HepG2 (cell line): ENCODE results near the gene TMEM114. TPM values are rescaled to one million over a fixed set of nuclear protein-coding genes. Genes with fewer than 3 reads are reported as not detected.

ENCODE experiments used
- ATAC-seq: fragments of 200-7000 bp; cut with Tn5 transposase; 3 replicates; pipeline ENCODE4 v1.9.1; 2020; ENCODE audit warnings: mild to moderate bottlenecking, moderate library complexity
- BruUV-seq: library from RNA; stranded (reverse); fragments of 400-500 nt; replicated peaks from 2 replicates; lab custom pipeline; 2021; lab: Mats Ljungman, UMichigan
- CTCF ChIA-PET: fragments of 300-600 bp; formaldehyde crosslinking; extraction: SDS; loops from one replicate; lab custom pipeline; 2021; ENCODE audit warnings: low total read pairs, inconsistent platforms, low intra/inter-chr PET ratio; lab: Yijun Ruan, JAX
- POLR2A ChIA-PET: fragments of 350-600 bp; sonication (Branson Sonifier 250); formaldehyde crosslinking; loops from one replicate; lab custom pipeline; 2020; ENCODE audit warnings: antibody characterized with exemption, inconsistent platforms; lab: Yijun Ruan, JAX
- DNase-seq: peaks from one replicate; pipeline ENCODE4 v3.0.0-alpha.2; 2015; ENCODE audit warnings: low spot score
- FAIRE-seq: peaks from 3 replicates; lab custom pipeline; 2011; peaks lifted over from hg19 to GRCh38; lab: Jason Lieb, UNC
- H2AFZ ChIP-seq: one replicate; pipeline ENCODE4 v1.6.1; 2011; ENCODE audit warnings: low read length, inconsistent platforms
- H3K27ac ChIP-seq: fragments of 300-600 bp; 3 replicates; pipeline ENCODE4 v1.8.0; 2011; ENCODE audit warnings: mixed run types, mild to moderate bottlenecking, mixed read lengths, low read length, inconsistent platforms; ENCODE audit not compliant: insufficient read depth; ENCODE audit errors: extremely low read length
- H3K27me3 ChIP-seq, 2 experiments: fragments of 200-600 bp in 1 of 2; 2 replicates in 1 of 2; 3 replicates in 1 of 2; pipeline versions ENCODE4 v1.6.0 to v1.8.0; 2011; ENCODE audit warnings: low read length in 2 of 2, mild to moderate bottlenecking in 2 of 2, moderate library complexity in 2 of 2, inconsistent platforms in 1 of 2; ENCODE audit not compliant: insufficient read depth in 2 of 2, control insufficient read depth in 1 of 2
- H3K36me3 ChIP-seq, 2 experiments: fragments of 200-600 bp in 1 of 2; replicated peaks in 1 of 2; 2 replicates in 1 of 2; 3 replicates in 1 of 2; pipeline versions ENCODE4 v1.5.1 to v1.8.0; 2011; ENCODE audit warnings: low read length in 2 of 2, inconsistent platforms in 1 of 2; ENCODE audit not compliant: insufficient read depth in 2 of 2, control insufficient read depth in 1 of 2
- H3K4me1 ChIP-seq: 2 replicates; pipeline ENCODE4 v1.5.1; 2012; ENCODE audit warnings: low read length, inconsistent platforms; ENCODE audit not compliant: insufficient read depth
- H3K4me2 ChIP-seq: 2 replicates; pipeline ENCODE4 v1.6.0; 2011; ENCODE audit warnings: low read depth, low read length, inconsistent platforms
- H3K4me3 ChIP-seq, 3 experiments: fragments of 200-600 bp in 1 of 3; sonication (generic), shearing (Covaris generic) in 1 of 3; replicated peaks in 1 of 3; 2 replicates each; pipeline ENCODE4 v1.5.1; 2011 to 2016; ENCODE audit warnings: low read length in 3 of 3, inconsistent platforms in 2 of 3, low read depth in 2 of 3, mild to moderate bottlenecking in 2 of 3, control low read depth in 1 of 3, mixed read lengths in 1 of 3; ENCODE audit not compliant: insufficient read depth in 1 of 3
- H3K79me2 ChIP-seq: one replicate; pipeline ENCODE4 v1.6.1; 2011; ENCODE audit warnings: low read length, inconsistent platforms; ENCODE audit not compliant: insufficient read depth
- H3K9ac ChIP-seq: 2 replicates; pipeline ENCODE4 v1.6.0; 2011; ENCODE audit warnings: mild to moderate bottlenecking, low read depth, low read length, inconsistent platforms; ENCODE audit not compliant: insufficient read depth
- H3K9me3 ChIP-seq: 2 replicates; pipeline ENCODE4 v1.5.1; 2012; ENCODE audit warnings: mild to moderate bottlenecking, low read length
- H4K20me1 ChIP-seq: 2 replicates; pipeline ENCODE4 v1.6.0; 2011; ENCODE audit warnings: inconsistent platforms, mild to moderate bottlenecking, low read length, moderate library complexity; ENCODE audit not compliant: insufficient read depth
- ARNT2 ChIP-seq: sonication (generic); formaldehyde crosslinking; IDR thresholded peaks from 2 replicates; pipeline ENCODE4 v1.8.0; 2022; ENCODE audit warnings: mild to moderate bottlenecking, low read depth, missing genetic modification reagents, moderate library complexity
- ELF1 ChIP-seq: sonication (generic); formaldehyde crosslinking; IDR thresholded peaks from 2 replicates; pipeline ENCODE4 v1.4.0; 2020; ENCODE audit warnings: missing genetic modification reagents
- HMGA1 ChIP-seq: sonication (generic); formaldehyde crosslinking; conservative IDR thresholded peaks from 2 replicates; pipeline ENCODE4 v1.4.0; 2020; ENCODE audit warnings: missing genetic modification reagents
- KLF6 ChIP-seq: IDR thresholded peaks from 2 replicates; pipeline ENCODE4 v1.8.0; 2016; ENCODE audit warnings: missing biosample characterization, missing genetic modification reagents
- RXRB ChIP-seq: IDR thresholded peaks from 2 replicates; pipeline ENCODE4 v1.6.1; 2016; ENCODE audit warnings: borderline replicate concordance, missing genetic modification reagents, missing compliant biosample characterization
- ZBTB10 ChIP-seq: sonication (generic); formaldehyde crosslinking; IDR thresholded peaks from 2 replicates; pipeline ENCODE4 v1.4.0; 2020; ENCODE audit warnings: missing genetic modification reagents, borderline replicate concordance
- ZNF280D ChIP-seq: sonication (generic); formaldehyde crosslinking; IDR thresholded peaks from 2 replicates; pipeline ENCODE4 v1.5.1; 2020; ENCODE audit warnings: mild to moderate bottlenecking, missing genetic modification reagents
- ZNF3 ChIP-seq: IDR thresholded peaks from 2 replicates; pipeline ENCODE4 v1.7.0; 2017; ENCODE audit warnings: inconsistent platforms
- ZNF562 ChIP-seq: sonication (generic); formaldehyde crosslinking; IDR thresholded peaks from 2 replicates; pipeline ENCODE4 v1.8.0; 2022; ENCODE audit warnings: missing genetic modification reagents, borderline replicate concordance
- ZNF776 ChIP-seq: sonication (generic); formaldehyde crosslinking; IDR thresholded peaks from 2 replicates; pipeline ENCODE4 v1.4.0; 2020; ENCODE audit warnings: mild to moderate bottlenecking, missing genetic modification reagents
- WGBS: methylation state at CpG from one replicate; pipeline ENCODE4 v1.1.6; 2017; ENCODE audit warnings: low lambda C conversion rate; 5-methylcytosine and 5-hydroxymethylcytosine counted together
- in situ Hi-C: cut with HindIII; loops from 2 replicates; pipeline ENCODE4 v1.10.0; 2017; ENCODE audit warnings: low pct_unique_long_range_greater_than_20kb; ENCODE audit not compliant: extremely low pct_ligation_motif_present
- intact Hi-C: fragments of 100-400 bp; cut with micrococcal nuclease; formaldehyde crosslinking; loops from one replicate; pipeline ENCODE4 v1.10.0; 2022; ENCODE audit not compliant: unreplicated experiment
- polyA plus RNA-seq, 8 experiments: library from polyadenylated mRNA; depleted of rRNA in 3 of 8; stranded (reverse) in 7 of 8; unstranded in 1 of 8; fragments of >200 nt; fragmentation: Illumina TruSeq in 4 of 8; extraction: Trizol in 4 of 8; gene quantifications; 2 replicates each; pipeline versions ENCODE4 v1.2.1 to v1.2.3, GENCODE V29; 2011 to 2016; ENCODE audit warnings: low read depth in 4 of 8, missing spikeins in 1 of 8, mixed read lengths in 1 of 8; ENCODE audit not compliant: insufficient read depth in 1 of 8
- total RNA-seq, 5 experiments: library from RNA; depleted of rRNA; stranded (reverse); fragments of >200 nt; fragmentation: Illumina TruSeq; extraction: Trizol; gene quantifications; 2 replicates each; pipeline ENCODE4 v1.2.3, GENCODE V29; 2016; ENCODE audit warnings: low read depth in 1 of 5
- TF ChIP-seq, protein P1 (sequence below): sonication (generic); formaldehyde crosslinking; IDR thresholded peaks from 2 replicates; pipeline ENCODE4 v1.4.0; 2020; ENCODE audit warnings: missing genetic modification reagents, borderline replicate concordance
- TF ChIP-seq, protein P2 (sequence below): sonication (generic); formaldehyde crosslinking; IDR thresholded peaks from 2 replicates; pipeline ENCODE4 v1.8.1; 2023; ENCODE audit warnings: mild to moderate bottlenecking, missing genetic modification reagents, borderline replicate concordance

TMEM114 gene
- total and polyA plus RNA-seq, 2 of the 13 experiments (the other 11 are each of a cell fraction or from before 2014, with no cell fraction given), result not detected

DNA sequence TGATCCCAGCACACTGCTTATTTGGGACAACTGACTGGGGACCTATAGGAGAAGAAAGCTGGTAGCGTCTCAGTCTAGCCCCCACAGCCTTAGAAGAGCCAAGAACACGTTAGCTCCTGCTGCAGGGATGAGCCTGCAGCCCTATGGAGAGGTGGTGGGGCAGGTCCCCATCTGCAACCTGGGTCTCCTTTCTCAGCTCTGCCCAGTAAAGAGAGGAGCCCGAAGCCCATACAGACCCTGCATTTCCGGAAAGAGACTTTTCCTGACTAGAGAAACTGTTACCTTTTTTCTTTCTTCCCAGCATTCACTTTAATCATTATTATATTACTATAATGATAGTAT, 32.0 kb upstream of the TMEM114 start:
- in situ Hi-C loops, result loop anchor here (5.0 kb wide), 1 partner anchor 55 kb away; no protein-coding TSS in a partner anchor
- H2AFZ ChIP-seq, result no peak overlapping the region
- H3K27ac ChIP-seq, result peak overlapping the region; percentile 78
- BruUV-seq, result no TSS peak
- peaks cover 14 to 27% of the 10 kb centered on the region in 2 experiments for H3K36me3 ChIP-seq
- H4K20me1 ChIP-seq, result 0 out of 2 replicates have a peak, but pooled peaks cover 5% of the 10 kb centered on the region
- ATAC-seq, result peak; percentile 69
- ChIA-PET CTCF (no interaction called here), POLR2A (interaction anchor here (1.4 to 1.5 kb wide), 2 partner anchors 51 to 469 kb away, joined by 4 read pairs; partner anchors contain the start of gene HAPSTR1)
- intact Hi-C loops, result loop anchor here (1.0 kb wide), 1 partner anchor 55 kb away; no protein-coding TSS in a partner anchor
- H3K4me1 ChIP-seq, result peaks cover 44% of the 10 kb centered on the region
- H3K79me2 ChIP-seq, result peaks cover 38% of the 10 kb centered on the region
- H3K9me3 ChIP-seq, result no peaks in the 10 kb centered on the region
- FAIRE-seq, result no peak
- DNase-seq, result no peak
- peaks cover 0 to 25% of the 10 kb centered on the region in 2 experiments; a peak in 3 of 5 replicates for H3K27me3 ChIP-seq
- H3K9ac ChIP-seq, result peak overlapping the region; percentile 97
- peak overlapping the region; percentile 88 for H3K4me2 ChIP-seq
- peak overlapping the region; percentile 76 to 92 (median 91) for H3K4me3 ChIP-seq
- 4% methylated on average over 4 of the region's 4 CpGs for WGBS
- TF ChIP-seq ELF1 (CRISPR knock-in tag) (no peak), ZBTB10 (CRISPR knock-in tag) (no peak), RXRB (CRISPR knock-in tag) (no peak), HMGA1 (CRISPR knock-in tag) (no peak), ZNF776 (CRISPR knock-in tag) (no peak), ZNF562 (CRISPR knock-in tag) (no peak), KLF6 (CRISPR knock-in tag) (0 out of 2 replicates have a peak, but pooled peaks have one; percentile 12), ZNF280D (CRISPR knock-in tag) (no peak), ZNF3 (no peak), ARNT2 (CRISPR knock-in tag) (no peak)
- TF ChIP-seq, protein P1, sequence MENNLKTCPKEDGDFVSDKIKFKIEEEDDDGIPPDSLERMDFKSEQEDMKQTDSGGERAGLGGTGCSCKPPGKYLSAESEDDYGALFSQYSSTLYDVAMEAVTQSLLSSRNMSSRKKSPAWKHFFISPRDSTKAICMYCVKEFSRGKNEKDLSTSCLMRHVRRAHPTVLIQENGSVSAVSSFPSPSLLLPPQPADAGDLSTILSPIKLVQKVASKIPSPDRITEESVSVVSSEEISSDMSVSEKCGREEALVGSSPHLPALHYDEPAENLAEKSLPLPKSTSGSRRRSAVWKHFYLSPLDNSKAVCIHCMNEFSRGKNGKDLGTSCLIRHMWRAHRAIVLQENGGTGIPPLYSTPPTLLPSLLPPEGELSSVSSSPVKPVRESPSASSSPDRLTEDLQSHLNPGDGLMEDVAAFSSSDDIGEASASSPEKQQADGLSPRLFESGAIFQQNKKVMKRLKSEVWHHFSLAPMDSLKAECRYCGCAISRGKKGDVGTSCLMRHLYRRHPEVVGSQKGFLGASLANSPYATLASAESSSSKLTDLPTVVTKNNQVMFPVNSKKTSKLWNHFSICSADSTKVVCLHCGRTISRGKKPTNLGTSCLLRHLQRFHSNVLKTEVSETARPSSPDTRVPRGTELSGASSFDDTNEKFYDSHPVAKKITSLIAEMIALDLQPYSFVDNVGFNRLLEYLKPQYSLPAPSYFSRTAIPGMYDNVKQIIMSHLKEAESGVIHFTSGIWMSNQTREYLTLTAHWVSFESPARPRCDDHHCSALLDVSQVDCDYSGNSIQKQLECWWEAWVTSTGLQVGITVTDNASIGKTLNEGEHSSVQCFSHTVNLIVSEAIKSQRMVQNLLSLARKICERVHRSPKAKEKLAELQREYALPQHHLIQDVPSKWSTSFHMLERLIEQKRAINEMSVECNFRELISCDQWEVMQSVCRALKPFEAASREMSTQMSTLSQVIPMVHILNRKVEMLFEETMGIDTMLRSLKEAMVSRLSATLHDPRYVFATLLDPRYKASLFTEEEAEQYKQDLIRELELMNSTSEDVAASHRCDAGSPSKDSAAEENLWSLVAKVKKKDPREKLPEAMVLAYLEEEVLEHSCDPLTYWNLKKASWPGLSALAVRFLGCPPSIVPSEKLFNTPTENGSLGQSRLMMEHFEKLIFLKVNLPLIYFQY (CRISPR knock-in tag), result no peak
- TF ChIP-seq, protein P2, sequence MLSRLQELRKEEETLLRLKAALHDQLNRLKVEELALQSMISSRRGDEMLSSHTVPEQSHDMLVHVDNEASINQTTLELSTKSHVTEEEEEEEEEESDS (CRISPR knock-in tag), result no peak
